MM.1S (cell line): Measurements from ENCODE around the gene NCS1.

Source experiments
- DNase-seq: peaks from one replicate; pipeline ENCODE4 v3.0.0-alpha.2; 2015
- H2AFZ ChIP-seq: fragments of 300-600 bp; sonication (generic); 2 replicates; pipeline ENCODE4 v1.6.0; 2016; ENCODE audit warnings: antibody characterized with exemption, low read length
- H3F3A ChIP-seq: fragments of 300-600 bp; sonication (generic); 2 replicates; pipeline ENCODE4 v1.6.1; 2016; ENCODE audit warnings: mild to moderate bottlenecking, antibody characterized with exemption, low read length, moderate library complexity, mixed read lengths; ENCODE audit not compliant: insufficient read depth
- H3K27ac ChIP-seq: fragments of 300-600 bp; sonication (generic); 2 replicates; pipeline ENCODE4 v1.5.1; 2016; ENCODE audit warnings: mild to moderate bottlenecking, low read length
- H3K27me3 ChIP-seq: fragments of 300-600 bp; sonication (generic); replicated peaks from 2 replicates; pipeline ENCODE4 v1.6.0; 2016; ENCODE audit warnings: low read length; ENCODE audit not compliant: insufficient read depth
- H3K36me3 ChIP-seq: fragments of 300-600 bp; sonication (generic); replicated peaks from 2 replicates; pipeline ENCODE4 v1.6.1; 2016; ENCODE audit warnings: mild to moderate bottlenecking, low read length, mixed read lengths; ENCODE audit not compliant: insufficient read depth
- H3K4me1 ChIP-seq: fragments of 300-600 bp; sonication (generic); 2 replicates; pipeline ENCODE4 v1.6.1; 2016; ENCODE audit warnings: low read length, mixed read lengths
- H3K4me2 ChIP-seq: fragments of 300-600 bp; sonication (generic); 2 replicates; pipeline ENCODE4 v1.6.0; 2016; ENCODE audit warnings: low read depth, low read length
- H3K4me3 ChIP-seq: fragments of 300-600 bp; sonication (generic); 2 replicates; pipeline ENCODE4 v1.5.1; 2016; ENCODE audit warnings: low read length, mixed read lengths
- H3K79me2 ChIP-seq: fragments of 300-600 bp; sonication (generic); 2 replicates; pipeline ENCODE4 v1.6.1; 2016; ENCODE audit warnings: mixed run types, low read length, mixed read lengths
- H3K9ac ChIP-seq: fragments of 300-600 bp; sonication (generic); 2 replicates; pipeline ENCODE4 v1.6.1; 2016; ENCODE audit warnings: low read length, mixed read lengths
- H3K9me2 ChIP-seq: fragments of 300-600 bp; sonication (generic); replicated peaks from 2 replicates; pipeline ENCODE4 v1.6.1; 2016; ENCODE audit warnings: mild to moderate bottlenecking, low read length, mixed read lengths; ENCODE audit not compliant: insufficient read depth
- H3K9me3 ChIP-seq: fragments of 300-600 bp; sonication (generic); replicated peaks from 2 replicates; pipeline ENCODE4 v1.6.1; 2016; ENCODE audit warnings: mild to moderate bottlenecking, low read length, mixed read lengths; ENCODE audit not compliant: insufficient read depth
- H4K20me1 ChIP-seq: fragments of 300-600 bp; sonication (generic); 2 replicates; pipeline ENCODE4 v1.6.1; 2016; ENCODE audit warnings: mild to moderate bottlenecking, low read length, moderate library complexity, mixed read lengths; ENCODE audit not compliant: insufficient read depth
- CTCF ChIP-seq: fragments of 300-600 bp; sonication (generic); IDR thresholded peaks from 2 replicates; pipeline ENCODE4 v1.5.1; 2016; ENCODE audit warnings: antibody characterized with exemption, low read length, mixed read lengths
- EZH2 ChIP-seq: fragments of 300-600 bp; sonication (generic); optimal IDR thresholded peaks from 2 replicates; pipeline ENCODE3; 2017; ENCODE audit warnings: low read depth, mild to moderate bottlenecking, antibody characterized with exemption, low read length, mixed read lengths
- EZH2phosphoT487 ChIP-seq: fragments of 300-600 bp; sonication (generic); IDR thresholded peaks from 2 replicates; pipeline ENCODE4 v1.6.1; 2018; ENCODE audit warnings: antibody characterized with exemption, low read length

NCS1 gene

GRCh38 chr9:130155647-130156046, 16.6 kb upstream of the NCS1 start:
- no peak for DNase-seq
- no peak overlapping the region for H2AFZ ChIP-seq
- H3K9me2 ChIP-seq: no peaks in the 10 kb centered on the region
- no peak overlapping the region for H3K4me3 ChIP-seq
- H3F3A ChIP-seq: no peaks in the 10 kb centered on the region
- TF ChIP-seq EZH2 (no peak), CTCF (no peak), EZH2phosphoT487 (no peak)
- no peak overlapping the region for H3K27ac ChIP-seq
- no peaks in the 10 kb centered on the region for H3K9me3 ChIP-seq
- H3K36me3 ChIP-seq: no peaks in the 10 kb centered on the region
- H3K4me2 ChIP-seq: no peak overlapping the region
- H4K20me1 ChIP-seq: no peaks in the 10 kb centered on the region
- H3K4me1 ChIP-seq: no peaks in the 10 kb centered on the region
- no peak overlapping the region for H3K9ac ChIP-seq
- no peaks in the 10 kb centered on the region for H3K79me2 ChIP-seq
- peaks cover 85% of the 10 kb centered on the region for H3K27me3 ChIP-seq

- no peak for TF ChIP-seq EZH2phosphoT487
- no peak for TF ChIP-seq CTCF
- no peak for TF ChIP-seq EZH2
- Histone ChIP-seq H3K4me3 (no peak overlapping the region), H3F3A (no peaks in the 10 kb centered on the region), H3K4me1 (no peaks in the 10 kb centered on the region), H3K9ac (no peak overlapping the region), H3K27ac (no peak overlapping the region), H3K27me3 (peaks cover 86% of the 10 kb centered on the region), H4K20me1 (no peaks in the 10 kb centered on the region), H3K9me3 (no peaks in the 10 kb centered on the region), H2AFZ (no peak overlapping the region), H3K4me2 (no peak overlapping the region), H3K9me2 (no peaks in the 10 kb centered on the region), H3K79me2 (no peaks in the 10 kb centered on the region), H3K36me3 (no peaks in the 10 kb centered on the region)
- no peak for DNase-seq
Measured at GRCh38 chr9:130156672-130157071, 15.5 kb upstream of the NCS1 start.

GRCh38 chr9:130157079-130157478, 15.1 kb upstream of the NCS1 start:
- Histone ChIP-seq H2AFZ (no peak overlapping the region), H3K27ac (no peak overlapping the region), H3K27me3 (peaks cover 86% of the 10 kb centered on the region)

More at GRCh38 chr9:130157079-130157478, 15.1 kb upstream of the NCS1 start:
- no peaks in the 10 kb centered on the region for H3K9me2 ChIP-seq
- H3K36me3 ChIP-seq: no peaks in the 10 kb centered on the region
- no peaks in the 10 kb centered on the region for H3K4me1 ChIP-seq
- H4K20me1 ChIP-seq: no peaks in the 10 kb centered on the region
- H3F3A ChIP-seq: no peaks in the 10 kb centered on the region
- H3K9ac ChIP-seq: no peak overlapping the region
- TF ChIP-seq EZH2: no peak
- TF ChIP-seq EZH2phosphoT487: no peak
- TF ChIP-seq CTCF: no peak
- DNase-seq: no peak
- no peaks in the 10 kb centered on the region for H3K79me2 ChIP-seq
- no peaks in the 10 kb centered on the region for H3K9me3 ChIP-seq
- H3K4me3 ChIP-seq: no peak overlapping the region
- no peak overlapping the region for H3K4me2 ChIP-seq
